PC-9 (cell line): ENCODE measurements around the gene RYR1. TPM values are rescaled to one million over a fixed set of nuclear protein-coding genes. Genes with fewer than 3 reads are reported as not detected.

Experiments
- BruUV-seq: library from RNA; stranded (reverse); fragments of 400-500 nt; replicated peaks from 2 replicates; lab custom pipeline; 2021; lab: Mats Ljungman, UMichigan
- CTCF ChIA-PET: fragments of 300-600 bp; sonication (Branson Sonifier 250); formaldehyde crosslinking; loops from one replicate; lab custom pipeline; 2022; ENCODE audit warnings: antibody characterized with exemption; lab: Charles Lee
- POLR2A ChIA-PET: fragments of 300-600 bp; sonication (Branson Sonifier 250); formaldehyde crosslinking; loops from one replicate; lab custom pipeline; 2022; ENCODE audit warnings: antibody characterized with exemption; ENCODE audit not compliant: unreplicated experiment; lab: Charles Lee
- DNase-seq, 2 experiments: peaks; one replicate each; pipeline versions ENCODE4 v3.0.0 to v3.0.0-alpha.2; 2015 to 2022; ENCODE audit warnings: mixed read lengths in 1 of 2
- H2AFZ ChIP-seq: fragments of 200-600 bp; sonication (generic); 2 replicates; pipeline ENCODE4 v1.8.1; 2017; ENCODE audit warnings: antibody characterized with exemption
- H3F3A ChIP-seq: fragments of 200-600 bp; sonication (generic); 2 replicates; pipeline ENCODE4 v1.8.1; 2017; ENCODE audit warnings: antibody characterized with exemption, mild to moderate bottlenecking, low read depth; ENCODE audit not compliant: insufficient read depth
- H3K27ac ChIP-seq: fragments of 200-600 bp; sonication (generic); 2 replicates; pipeline ENCODE4 v1.6.1; 2016; ENCODE audit warnings: mixed run types
- H3K27me3 ChIP-seq: fragments of 200-600 bp; sonication (generic); 2 replicates; pipeline ENCODE4 v1.6.1; 2016; ENCODE audit warnings: low read depth, mixed run types; ENCODE audit not compliant: insufficient read depth
- H3K36me3 ChIP-seq: fragments of 200-600 bp; sonication (generic); 2 replicates; pipeline ENCODE4 v1.6.1; 2016; ENCODE audit warnings: low read depth, mixed run types
- H3K4me1 ChIP-seq: fragments of 200-600 bp; sonication (generic); replicated peaks from 2 replicates; pipeline ENCODE4 v1.6.1; 2016; ENCODE audit warnings: mixed run types; ENCODE audit not compliant: insufficient read depth
- H3K4me2 ChIP-seq: fragments of 200-600 bp; sonication (generic); 2 replicates; pipeline ENCODE4 v1.6.1; 2017; ENCODE audit warnings: mixed run types
- H3K4me3 ChIP-seq: fragments of 200-600 bp; sonication (generic); 2 replicates; pipeline ENCODE4 v1.6.1; 2016; ENCODE audit warnings: mixed run types
- H3K79me2 ChIP-seq: fragments of 200-600 bp; sonication (generic); 2 replicates; pipeline ENCODE4 v1.6.1; 2017; ENCODE audit warnings: low read depth, mixed run types
- H3K9me2 ChIP-seq: fragments of 200-600 bp; sonication (generic); 2 replicates; pipeline ENCODE4 v1.8.1; 2017; ENCODE audit warnings: mild to moderate bottlenecking; ENCODE audit not compliant: insufficient read depth
- H3K9me3 ChIP-seq: fragments of 200-600 bp; sonication (generic); 2 replicates; pipeline ENCODE4 v1.8.1; 2016; ENCODE audit warnings: low read depth; ENCODE audit not compliant: insufficient read depth
- H4K20me1 ChIP-seq: fragments of 200-600 bp; sonication (generic); 2 replicates; pipeline ENCODE4 v1.8.1; 2017; ENCODE audit not compliant: insufficient read depth
- EZH2 ChIP-seq: fragments of 200-600 bp; sonication (generic); IDR thresholded peaks from 2 replicates; pipeline ENCODE4 v1.8.0; 2017; ENCODE audit warnings: antibody characterized with exemption, low read depth
- intact Hi-C: fragments of 100-400 bp; cut with micrococcal nuclease; formaldehyde crosslinking; loops from one replicate; pipeline ENCODE4 v1.10.0; 2022; ENCODE audit not compliant: unreplicated experiment
- total RNA-seq: library from RNA; stranded (reverse); gene quantifications from 2 replicates; pipeline ENCODE4 v1.2.3, GENCODE V29; 2021
- TF ChIP-seq, protein P1 (sequence below): fragments of 200-600 bp; sonication (generic); conservative IDR thresholded peaks from 2 replicates; pipeline ENCODE4 v1.6.1; 2017; ENCODE audit warnings: mixed run types, antibody characterized with exemption, mild to moderate bottlenecking, moderate library complexity

RYR1 gene
- total RNA-seq, 1 experiment from 2014 or later = 1.0 TPM

DNA sequence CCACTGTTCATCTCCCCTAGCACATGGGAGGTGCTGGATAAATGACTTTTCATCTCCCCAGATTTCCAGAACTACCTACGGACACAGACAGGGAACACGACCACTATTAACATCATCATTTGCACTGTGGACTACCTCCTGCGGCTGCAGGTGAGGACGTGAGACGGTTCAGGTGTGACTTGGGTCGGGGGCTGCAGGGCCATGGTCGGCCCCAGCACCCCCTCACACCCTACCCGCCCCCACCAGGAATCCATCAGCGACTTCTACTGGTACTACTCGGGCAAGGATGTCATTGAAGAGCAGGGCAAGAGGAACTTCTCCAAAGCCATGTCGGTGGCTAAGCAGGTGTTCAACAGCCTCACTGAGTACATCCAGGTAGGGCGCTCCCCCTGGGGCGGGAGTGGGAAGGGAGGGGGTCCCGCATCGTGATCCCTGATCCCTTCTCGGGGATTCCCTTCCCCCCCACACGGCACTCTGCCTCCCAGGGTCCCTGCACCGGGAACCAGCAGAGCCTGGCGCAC is 109.9 kb downstream of the RYR1 start:
- Histone ChIP-seq H3K4me3 (no peak overlapping the region), H3K27ac (no peak overlapping the region)

DNA sequence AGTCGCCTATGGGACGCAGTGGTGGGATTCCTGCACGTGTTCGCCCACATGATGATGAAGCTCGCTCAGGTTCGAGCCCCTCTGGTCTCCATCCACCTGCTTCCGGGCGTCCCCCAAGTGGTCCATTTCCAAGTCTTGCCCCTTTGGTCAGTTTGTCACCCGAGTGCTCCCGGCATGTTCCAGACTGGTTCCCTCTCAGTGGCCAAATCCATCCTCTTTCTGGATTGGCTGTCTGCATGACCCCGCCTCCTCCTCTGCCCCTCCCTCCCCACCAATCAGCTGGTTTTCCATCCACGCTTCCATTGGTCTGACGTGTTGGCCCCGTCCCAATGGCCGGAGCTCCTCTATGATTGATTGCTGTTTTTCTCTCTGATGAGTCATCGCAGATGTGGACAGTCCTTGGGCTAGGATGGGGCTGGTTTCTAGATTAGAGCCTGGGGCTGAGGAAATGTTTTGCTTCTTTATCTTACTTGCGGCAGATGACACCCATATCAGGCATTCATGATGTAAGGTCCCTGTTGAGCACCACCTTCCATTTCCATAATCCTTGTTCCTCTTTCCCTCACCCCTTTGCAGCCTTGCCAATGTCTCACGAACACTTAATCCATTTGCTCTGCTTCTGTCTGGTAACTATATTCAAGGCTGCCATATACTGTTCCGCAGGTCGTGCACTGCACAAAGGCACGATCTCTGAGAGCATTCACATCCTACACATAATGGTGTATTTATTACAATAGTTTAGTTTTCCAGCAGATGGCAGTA is 110.5 kb downstream of the RYR1 start:
- H4K20me1 ChIP-seq = no peaks in the 10 kb centered on the region
- no TSS peak for BruUV-seq
- TF ChIP-seq EZH2 = no peak
- TF ChIP-seq, protein P1, sequence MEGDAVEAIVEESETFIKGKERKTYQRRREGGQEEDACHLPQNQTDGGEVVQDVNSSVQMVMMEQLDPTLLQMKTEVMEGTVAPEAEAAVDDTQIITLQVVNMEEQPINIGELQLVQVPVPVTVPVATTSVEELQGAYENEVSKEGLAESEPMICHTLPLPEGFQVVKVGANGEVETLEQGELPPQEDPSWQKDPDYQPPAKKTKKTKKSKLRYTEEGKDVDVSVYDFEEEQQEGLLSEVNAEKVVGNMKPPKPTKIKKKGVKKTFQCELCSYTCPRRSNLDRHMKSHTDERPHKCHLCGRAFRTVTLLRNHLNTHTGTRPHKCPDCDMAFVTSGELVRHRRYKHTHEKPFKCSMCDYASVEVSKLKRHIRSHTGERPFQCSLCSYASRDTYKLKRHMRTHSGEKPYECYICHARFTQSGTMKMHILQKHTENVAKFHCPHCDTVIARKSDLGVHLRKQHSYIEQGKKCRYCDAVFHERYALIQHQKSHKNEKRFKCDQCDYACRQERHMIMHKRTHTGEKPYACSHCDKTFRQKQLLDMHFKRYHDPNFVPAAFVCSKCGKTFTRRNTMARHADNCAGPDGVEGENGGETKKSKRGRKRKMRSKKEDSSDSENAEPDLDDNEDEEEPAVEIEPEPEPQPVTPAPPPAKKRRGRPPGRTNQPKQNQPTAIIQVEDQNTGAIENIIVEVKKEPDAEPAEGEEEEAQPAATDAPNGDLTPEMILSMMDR = peak; percentile 83; the same call in 1 of the 2 replicates
- H3K4me1 ChIP-seq = peaks cover 27% of the 10 kb centered on the region
- H3F3A ChIP-seq = peaks cover 31% of the 10 kb centered on the region
- ChIA-PET POLR2A (interaction anchor here (0.6 kb wide), 3 partner anchors 78 to 387 kb away, joined by 4 read pairs; partner anchors contain the start of gene MRPS12), CTCF (interaction anchor here (0.6 kb wide), 3 partner anchors 95 to 341 kb away, joined by 3 to 17 read pairs (median 3); no protein-coding TSS in a partner anchor)
- no peaks in the 10 kb centered on the region for H3K27me3 ChIP-seq
- H3K9me2 ChIP-seq = no peaks in the 10 kb centered on the region
- H3K79me2 ChIP-seq = no peaks in the 10 kb centered on the region
- H3K27ac ChIP-seq = peak overlapping the region; percentile 47
- peak overlapping the region; percentile 67 for H3K4me2 ChIP-seq
- DNase-seq = peak; percentile 60 to 87
- no peaks in the 10 kb centered on the region for H3K9me3 ChIP-seq
- no peak overlapping the region for H3K4me3 ChIP-seq
- H3K36me3 ChIP-seq = no peaks in the 10 kb centered on the region
- H2AFZ ChIP-seq = no peak overlapping the region
- intact Hi-C loops = loop anchor here (1.0 kb wide), 4 partner anchors 75 to 386 kb away; partner anchors contain the start of genes EIF3K, MRPS12 and SARS2

More for the DNA sequence above, 109.9 kb downstream of the RYR1 start:
- Histone ChIP-seq H3K4me1 (peaks cover 33% of the 10 kb centered on the region), H3K9me2 (no peaks in the 10 kb centered on the region), H3K79me2 (no peaks in the 10 kb centered on the region), H3K36me3 (no peaks in the 10 kb centered on the region), H2AFZ (no peak overlapping the region), H4K20me1 (no peaks in the 10 kb centered on the region), H3K27me3 (no peaks in the 10 kb centered on the region), H3F3A (peaks cover 37% of the 10 kb centered on the region), H3K4me2 (no peak overlapping the region), H3K9me3 (no peaks in the 10 kb centered on the region)
- TF ChIP-seq, protein P1 = no peak
- no peak for TF ChIP-seq EZH2
- CTCF ChIA-PET = interaction anchor here (0.6 kb wide), 2 partner anchors 148 to 342 kb away, joined by 3 to 17 read pairs; no protein-coding TSS in a partner anchor
- intact Hi-C loops = no loop called here
- BruUV-seq = no TSS peak
- no peak for DNase-seq
- POLR2A ChIA-PET = interaction anchor here (0.6 kb wide), 2 partner anchors 78 to 388 kb away, joined by 4 read pairs; partner anchors contain the start of gene MRPS12

DNA sequence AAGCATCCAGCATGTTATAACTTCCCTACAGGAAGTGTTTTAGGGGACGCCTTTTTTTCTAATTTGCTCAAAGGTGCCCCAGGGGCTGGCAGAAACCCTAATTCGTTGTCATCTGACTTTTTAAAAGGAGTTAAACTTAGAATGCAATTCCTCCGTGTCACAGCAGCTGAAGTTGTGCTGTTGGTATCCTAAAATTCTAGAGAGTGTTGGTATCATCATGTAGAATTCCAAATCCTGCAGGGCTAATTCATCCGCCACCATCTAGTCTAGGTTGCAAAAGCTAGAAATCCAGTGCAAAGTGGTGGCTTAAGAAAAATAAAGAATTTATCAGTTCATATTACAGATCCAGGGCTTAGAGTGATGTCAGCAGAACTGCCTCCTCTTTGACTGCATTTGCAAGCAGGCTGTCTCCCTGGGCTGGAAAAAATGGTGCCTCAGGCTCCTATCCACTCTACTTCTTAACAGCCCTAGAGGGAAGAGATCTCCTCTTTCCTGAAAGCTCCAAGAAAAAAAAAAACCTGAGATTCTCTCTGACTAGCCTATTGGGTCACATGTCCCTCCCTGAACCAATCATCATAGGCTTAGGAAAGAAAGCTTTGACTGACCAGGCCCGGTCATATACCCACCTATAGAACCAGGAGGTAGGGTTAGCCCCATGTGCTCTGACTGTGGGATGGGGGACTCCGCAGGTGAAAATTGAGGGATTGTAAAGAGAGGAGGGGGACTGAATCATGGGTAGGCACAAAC is 111.3 kb downstream of the RYR1 start:
- no peaks in the 10 kb centered on the region for H3K27me3 ChIP-seq
- DNase-seq = peak in 1 of 2 experiments; percentile 73
- no peaks in the 10 kb centered on the region for H3K79me2 ChIP-seq
- H3K27ac ChIP-seq = peak overlapping the region; percentile 47
- peaks cover 19% of the 10 kb centered on the region for H3K4me1 ChIP-seq
- no TSS peak for BruUV-seq
- CTCF ChIA-PET = interaction anchor here (0.6 kb wide), 1 partner anchor 95 kb away, joined by 3 read pairs; no protein-coding TSS in a partner anchor
- peak overlapping the region; percentile 67 for H3K4me2 ChIP-seq
- H3K9me3 ChIP-seq = no peaks in the 10 kb centered on the region
- no peak overlapping the region for H3K4me3 ChIP-seq
- intact Hi-C loops = loop anchor here (1.0 kb wide), 4 partner anchors 75 to 386 kb away; partner anchors contain the start of genes EIF3K, MRPS12 and SARS2
- no peaks in the 10 kb centered on the region for H3K36me3 ChIP-seq
- no peaks in the 10 kb centered on the region for H3K9me2 ChIP-seq
- H2AFZ ChIP-seq = no peak overlapping the region
- H4K20me1 ChIP-seq = no peaks in the 10 kb centered on the region
- TF ChIP-seq EZH2 = no peak
- TF ChIP-seq, protein P1 = peak; percentile 18
- POLR2A ChIA-PET = interaction anchor here (0.5 to 0.6 kb wide), 2 partner anchors 34 to 138 kb away, joined by 4 to 7 read pairs; no protein-coding TSS in a partner anchor
- peaks cover 26% of the 10 kb centered on the region for H3F3A ChIP-seq
